Measurements from ENCODE around the gene AHRR. TPM values are rescaled to one million over a fixed set of nuclear protein-coding genes. Genes with fewer than 3 reads are reported as not detected.

AHRR gene
- total and polyA plus RNA-seq, 2 experiments from 2014 or later: 0.27 to 1.8 TPM

DNA sequence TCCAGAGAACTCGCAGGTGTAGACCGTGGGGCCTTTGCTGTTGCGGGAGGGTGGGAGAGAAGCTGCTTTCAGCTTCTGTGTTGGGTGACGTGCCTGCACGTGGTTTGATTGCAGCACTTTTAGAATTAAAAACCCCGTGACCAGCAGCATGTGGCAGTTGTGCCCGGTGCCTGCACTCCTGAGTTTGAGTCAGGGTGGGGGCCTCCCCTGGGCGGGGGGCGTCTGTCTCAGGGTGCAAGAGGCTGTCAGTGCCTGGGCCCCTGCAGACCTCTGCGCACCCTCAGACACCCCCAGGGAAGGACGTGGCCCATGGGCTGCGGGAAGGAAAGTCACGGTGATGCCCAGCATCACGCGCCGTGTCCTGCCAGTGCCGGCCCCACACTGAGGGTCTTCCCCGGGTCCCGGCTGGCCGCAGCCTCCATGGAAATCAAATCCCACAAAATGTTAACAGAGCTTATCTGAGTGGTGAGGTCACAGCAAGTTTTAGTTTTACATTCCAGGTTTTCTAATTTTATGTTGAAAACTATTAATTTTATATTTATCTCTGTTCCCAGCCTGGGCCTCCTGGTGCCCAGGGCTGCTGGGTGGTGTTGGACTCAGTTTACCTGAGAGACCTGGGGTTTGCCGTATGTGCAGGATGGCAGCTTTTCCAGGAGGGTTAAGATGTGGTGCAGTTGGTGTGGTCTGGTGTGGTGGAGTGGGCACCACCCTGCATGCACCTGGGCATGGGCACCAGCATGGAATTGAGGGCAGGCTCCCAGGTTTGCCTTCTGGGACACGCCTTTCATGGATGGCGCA lies 33.3 kb downstream of the AHRR start:
- ATAC-seq: no peak

More for the DNA sequence above, 33.3 kb downstream of the AHRR start:
- Mint-ChIP-seq H3K4me1 (peaks cover 6% of the 10 kb centered on the region), H3K4me3 (no peak overlapping the region), H3K27ac (no peak overlapping the region), H3K36me3 (ENCODE audit: low read depth) (no peaks in the 10 kb centered on the region; the same call in 2 of the 3 replicates), H3K9me3 (no peaks in the 10 kb centered on the region), H3K27me3 (ENCODE audit: insufficient read depth, low read depth, poor library complexity) (peaks cover 7% of the 10 kb centered on the region)
- Histone ChIP-seq H3K4me3 (no peak overlapping the region), H3F3A (replicated peaks; ENCODE audit: low read depth) (no peaks in the 10 kb centered on the region), H3K27ac (ENCODE audit: low read depth) (no peak overlapping the region), H3K36me3 (ENCODE audit: insufficient read depth) (no peaks in the 10 kb centered on the region), H3K4me2 (no peak overlapping the region), H3K9me2 (ENCODE audit: insufficient read depth) (no peaks in the 10 kb centered on the region), H3K79me2 (replicated peaks; ENCODE audit: insufficient read depth) (no peaks in the 10 kb centered on the region), H4K20me1 (replicated peaks; ENCODE audit: insufficient read depth) (no peaks in the 10 kb centered on the region), H2AFZ (no peak overlapping the region), H3K4me1 (ENCODE audit: insufficient read depth) (no peaks in the 10 kb centered on the region), H3K27me3 (ENCODE audit: insufficient read depth) (no peaks in the 10 kb centered on the region)
- no peak for TF ChIP-seq EZH2 (IDR thresholded peaks at IDR 0.05; ENCODE audit: low read depth, unreplicated experiment)
- no peak for TF ChIP-seq JUNB (IDR thresholded peaks at IDR 0.05; ENCODE audit: unreplicated experiment)
- TF ChIP-seq, protein P1, sequence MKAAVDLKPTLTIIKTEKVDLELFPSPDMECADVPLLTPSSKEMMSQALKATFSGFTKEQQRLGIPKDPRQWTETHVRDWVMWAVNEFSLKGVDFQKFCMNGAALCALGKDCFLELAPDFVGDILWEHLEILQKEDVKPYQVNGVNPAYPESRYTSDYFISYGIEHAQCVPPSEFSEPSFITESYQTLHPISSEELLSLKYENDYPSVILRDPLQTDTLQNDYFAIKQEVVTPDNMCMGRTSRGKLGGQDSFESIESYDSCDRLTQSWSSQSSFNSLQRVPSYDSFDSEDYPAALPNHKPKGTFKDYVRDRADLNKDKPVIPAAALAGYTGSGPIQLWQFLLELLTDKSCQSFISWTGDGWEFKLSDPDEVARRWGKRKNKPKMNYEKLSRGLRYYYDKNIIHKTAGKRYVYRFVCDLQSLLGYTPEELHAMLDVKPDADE (IDR thresholded peaks at IDR 0.05): no peak
- TF ChIP-seq, protein P2, sequence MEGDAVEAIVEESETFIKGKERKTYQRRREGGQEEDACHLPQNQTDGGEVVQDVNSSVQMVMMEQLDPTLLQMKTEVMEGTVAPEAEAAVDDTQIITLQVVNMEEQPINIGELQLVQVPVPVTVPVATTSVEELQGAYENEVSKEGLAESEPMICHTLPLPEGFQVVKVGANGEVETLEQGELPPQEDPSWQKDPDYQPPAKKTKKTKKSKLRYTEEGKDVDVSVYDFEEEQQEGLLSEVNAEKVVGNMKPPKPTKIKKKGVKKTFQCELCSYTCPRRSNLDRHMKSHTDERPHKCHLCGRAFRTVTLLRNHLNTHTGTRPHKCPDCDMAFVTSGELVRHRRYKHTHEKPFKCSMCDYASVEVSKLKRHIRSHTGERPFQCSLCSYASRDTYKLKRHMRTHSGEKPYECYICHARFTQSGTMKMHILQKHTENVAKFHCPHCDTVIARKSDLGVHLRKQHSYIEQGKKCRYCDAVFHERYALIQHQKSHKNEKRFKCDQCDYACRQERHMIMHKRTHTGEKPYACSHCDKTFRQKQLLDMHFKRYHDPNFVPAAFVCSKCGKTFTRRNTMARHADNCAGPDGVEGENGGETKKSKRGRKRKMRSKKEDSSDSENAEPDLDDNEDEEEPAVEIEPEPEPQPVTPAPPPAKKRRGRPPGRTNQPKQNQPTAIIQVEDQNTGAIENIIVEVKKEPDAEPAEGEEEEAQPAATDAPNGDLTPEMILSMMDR (conservative IDR thresholded peaks at IDR 0.05; ENCODE audit: low read depth in 2 of 2): no peak
- TF ChIP-seq EZH2phosphoT487 (IDR thresholded peaks at IDR 0.05; ENCODE audit: unreplicated experiment): no peak
- TF ChIP-seq ZNF331 (CRISPR knock-in tag; IDR thresholded peaks at IDR 0.05; ENCODE audit: low read depth): no peak
- TF ChIP-seq CREB1 (CRISPR knock-in tag; IDR thresholded peaks at IDR 0.05; ENCODE audit: low read depth): no peak
- TF ChIP-seq ZNF114 (CRISPR knock-in tag; IDR thresholded peaks at IDR 0.05): no peak
- TF ChIP-seq, protein P3, sequence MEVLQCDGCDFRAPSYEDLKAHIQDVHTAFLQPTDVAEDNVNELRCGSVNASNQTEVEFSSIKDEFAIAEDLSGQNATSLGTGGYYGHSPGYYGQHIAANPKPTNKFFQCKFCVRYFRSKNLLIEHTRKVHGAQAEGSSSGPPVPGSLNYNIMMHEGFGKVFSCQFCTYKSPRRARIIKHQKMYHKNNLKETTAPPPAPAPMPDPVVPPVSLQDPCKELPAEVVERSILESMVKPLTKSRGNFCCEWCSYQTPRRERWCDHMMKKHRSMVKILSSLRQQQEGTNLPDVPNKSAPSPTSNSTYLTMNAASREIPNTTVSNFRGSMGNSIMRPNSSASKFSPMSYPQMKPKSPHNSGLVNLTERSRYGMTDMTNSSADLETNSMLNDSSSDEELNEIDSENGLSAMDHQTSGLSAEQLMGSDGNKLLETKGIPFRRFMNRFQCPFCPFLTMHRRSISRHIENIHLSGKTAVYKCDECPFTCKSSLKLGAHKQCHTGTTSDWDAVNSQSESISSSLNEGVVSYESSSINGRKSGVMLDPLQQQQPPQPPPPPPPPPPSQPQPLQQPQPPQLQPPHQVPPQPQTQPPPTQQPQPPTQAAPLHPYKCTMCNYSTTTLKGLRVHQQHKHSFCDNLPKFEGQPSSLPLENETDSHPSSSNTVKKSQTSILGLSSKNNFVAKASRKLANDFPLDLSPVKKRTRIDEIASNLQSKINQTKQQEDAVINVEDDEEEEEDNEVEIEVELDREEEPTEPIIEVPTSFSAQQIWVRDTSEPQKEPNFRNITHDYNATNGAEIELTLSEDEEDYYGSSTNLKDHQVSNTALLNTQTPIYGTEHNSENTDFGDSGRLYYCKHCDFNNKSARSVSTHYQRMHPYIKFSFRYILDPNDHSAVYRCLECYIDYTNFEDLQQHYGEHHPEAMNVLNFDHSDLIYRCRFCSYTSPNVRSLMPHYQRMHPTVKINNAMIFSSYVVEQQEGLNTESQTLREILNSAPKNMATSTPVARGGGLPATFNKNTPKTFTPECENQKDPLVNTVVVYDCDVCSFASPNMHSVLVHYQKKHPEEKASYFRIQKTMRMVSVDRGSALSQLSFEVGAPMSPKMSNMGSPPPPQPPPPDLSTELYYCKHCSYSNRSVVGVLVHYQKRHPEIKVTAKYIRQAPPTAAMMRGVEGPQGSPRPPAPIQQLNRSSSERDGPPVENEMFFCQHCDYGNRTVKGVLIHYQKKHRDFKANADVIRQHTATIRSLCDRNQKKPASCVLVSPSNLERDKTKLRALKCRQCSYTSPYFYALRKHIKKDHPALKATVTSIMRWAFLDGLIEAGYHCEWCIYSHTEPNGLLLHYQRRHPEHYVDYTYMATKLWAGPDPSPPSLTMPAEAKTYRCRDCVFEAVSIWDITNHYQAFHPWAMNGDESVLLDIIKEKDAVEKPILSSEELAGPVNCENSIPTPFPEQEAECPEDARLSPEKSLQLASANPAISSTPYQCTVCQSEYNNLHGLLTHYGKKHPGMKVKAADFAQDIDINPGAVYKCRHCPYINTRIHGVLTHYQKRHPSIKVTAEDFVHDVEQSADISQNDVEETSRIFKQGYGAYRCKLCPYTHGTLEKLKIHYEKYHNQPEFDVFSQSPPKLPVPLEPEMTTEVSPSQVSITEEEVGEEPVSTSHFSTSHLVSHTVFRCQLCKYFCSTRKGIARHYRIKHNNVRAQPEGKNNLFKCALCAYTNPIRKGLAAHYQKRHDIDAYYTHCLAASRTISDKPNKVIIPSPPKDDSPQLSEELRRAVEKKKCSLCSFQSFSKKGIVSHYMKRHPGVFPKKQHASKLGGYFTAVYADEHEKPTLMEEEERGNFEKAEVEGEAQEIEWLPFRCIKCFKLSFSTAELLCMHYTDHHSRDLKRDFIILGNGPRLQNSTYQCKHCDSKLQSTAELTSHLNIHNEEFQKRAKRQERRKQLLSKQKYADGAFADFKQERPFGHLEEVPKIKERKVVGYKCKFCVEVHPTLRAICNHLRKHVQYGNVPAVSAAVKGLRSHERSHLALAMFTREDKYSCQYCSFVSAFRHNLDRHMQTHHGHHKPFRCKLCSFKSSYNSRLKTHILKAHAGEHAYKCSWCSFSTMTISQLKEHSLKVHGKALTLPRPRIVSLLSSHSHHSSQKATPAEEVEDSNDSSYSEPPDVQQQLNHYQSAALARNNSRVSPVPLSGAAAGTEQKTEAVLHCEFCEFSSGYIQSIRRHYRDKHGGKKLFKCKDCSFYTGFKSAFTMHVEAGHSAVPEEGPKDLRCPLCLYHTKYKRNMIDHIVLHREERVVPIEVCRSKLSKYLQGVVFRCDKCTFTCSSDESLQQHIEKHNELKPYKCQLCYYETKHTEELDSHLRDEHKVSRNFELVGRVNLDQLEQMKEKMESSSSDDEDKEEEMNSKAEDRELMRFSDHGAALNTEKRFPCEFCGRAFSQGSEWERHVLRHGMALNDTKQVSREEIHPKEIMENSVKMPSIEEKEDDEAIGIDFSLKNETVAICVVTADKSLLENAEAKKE (CRISPR knock-in tag; IDR thresholded peaks at IDR 0.05): no peak
- no peak for TF ChIP-seq POLR2AphosphoS5 (IDR thresholded peaks at IDR 0.05; ENCODE audit: low read depth)
- DNase-seq (ENCODE audit: low spot score): no peak
